ENCODE measurements around the gene IQSEC1.

The IQSEC1 gene

GRCh38 chr3:13073326-13074005 lies at the start of gene IQSEC1:
TSS of gene IQSEC1 (minus strand) at chr3:13073429. CDS start at chr3:13073014, 415 bp downstream.
- Histone ChIP-seq H3K4me3 (ENCODE audit: low read depth in 1 of 2, low read length in 2 of 2) (peak within 1 kb of the TSS in 1 of 2 donors; percentile 30), H3K27ac (ENCODE audit: low read length) (no peak within 1 kb of the TSS), H3K4me1 (ENCODE audit: control insufficient read depth in 1 of 2, insufficient read depth in 2 of 2, low read length in 2 of 2) (peaks cover 0 to 26% of the 10 kb centered on the region in 2 donors), H3K9me3 (ENCODE audit: control insufficient read depth in 1 of 2, low read length in 2 of 2) (no peaks in the 10 kb centered on the region), H3K36me3 (ENCODE audit: control insufficient read depth in 1 of 2, insufficient read depth in 2 of 2, low read length in 2 of 2) (no peaks in the 10 kb centered on the region), H3K27me3 (ENCODE audit: low read depth, low read length) (peaks cover 27% of the 10 kb centered on the region)

GRCh38 chr3:13122081-13123012 lies 49.1 kb upstream of the IQSEC1 start:
- H3K27me3 ChIP-seq (ENCODE audit: low read depth, low read length), result no peaks in the 10 kb centered on the region
- no peaks in the 10 kb centered on the region for H3K9me3 ChIP-seq (ENCODE audit: control insufficient read depth in 1 of 2, low read length in 2 of 2)
- no peak overlapping the region for H3K4me3 ChIP-seq (ENCODE audit: low read depth in 1 of 2, low read length in 2 of 2)
- no peaks in the 10 kb centered on the region for H3K36me3 ChIP-seq (ENCODE audit: control insufficient read depth in 1 of 2, insufficient read depth in 2 of 2, low read length in 2 of 2)
- no peaks in the 10 kb centered on the region for H3K4me1 ChIP-seq (ENCODE audit: control insufficient read depth in 1 of 2, insufficient read depth in 2 of 2, low read length in 2 of 2)
- H3K27ac ChIP-seq (ENCODE audit: low read length), result no peak overlapping the region

GRCh38 chr3:13121553-13122001 lies 48.3 kb upstream of the IQSEC1 start:
- Histone ChIP-seq H3K36me3 (ENCODE audit: control insufficient read depth in 1 of 2, insufficient read depth in 2 of 2, low read length in 2 of 2) (no peaks in the 10 kb centered on the region), H3K27ac (ENCODE audit: low read length) (no peak overlapping the region), H3K4me1 (ENCODE audit: control insufficient read depth in 1 of 2, insufficient read depth in 2 of 2, low read length in 2 of 2) (no peaks in the 10 kb centered on the region), H3K9me3 (ENCODE audit: control insufficient read depth in 1 of 2, low read length in 2 of 2) (no peaks in the 10 kb centered on the region), H3K4me3 (ENCODE audit: low read depth in 1 of 2, low read length in 2 of 2) (no peak overlapping the region), H3K27me3 (ENCODE audit: low read depth, low read length) (no peaks in the 10 kb centered on the region)

- Histone ChIP-seq H3K9me3 (ENCODE audit: control insufficient read depth in 1 of 2, low read length in 2 of 2) (no peaks in the 10 kb centered on the region), H3K36me3 (ENCODE audit: control insufficient read depth in 1 of 2, insufficient read depth in 2 of 2, low read length in 2 of 2) (no peaks in the 10 kb centered on the region), H3K4me3 (ENCODE audit: low read depth in 1 of 2, low read length in 2 of 2) (no peak overlapping the region), H3K27me3 (ENCODE audit: low read depth, low read length) (no peaks in the 10 kb centered on the region), H3K27ac (ENCODE audit: low read length) (no peak overlapping the region), H3K4me1 (ENCODE audit: control insufficient read depth in 1 of 2, insufficient read depth in 2 of 2, low read length in 2 of 2) (no peaks in the 10 kb centered on the region)
Measured at GRCh38 chr3:13120928-13121552, 47.8 kb upstream of the IQSEC1 start.

GRCh38 chr3:13120289-13120927 lies 47.2 kb upstream of the IQSEC1 start:
- no peaks in the 10 kb centered on the region for H3K4me1 ChIP-seq (ENCODE audit: control insufficient read depth in 1 of 2, insufficient read depth in 2 of 2, low read length in 2 of 2)
- no peaks in the 10 kb centered on the region for H3K9me3 ChIP-seq (ENCODE audit: control insufficient read depth in 1 of 2, low read length in 2 of 2)
- H3K36me3 ChIP-seq (ENCODE audit: control insufficient read depth in 1 of 2, insufficient read depth in 2 of 2, low read length in 2 of 2), result no peaks in the 10 kb centered on the region
- H3K4me3 ChIP-seq (ENCODE audit: low read depth in 1 of 2, low read length in 2 of 2), result no peak overlapping the region
- no peaks in the 10 kb centered on the region for H3K27me3 ChIP-seq (ENCODE audit: low read depth, low read length)
- H3K27ac ChIP-seq (ENCODE audit: low read length), result no peak overlapping the region

GRCh38 chr3:13119471-13120220 lies 46.4 kb upstream of the IQSEC1 start:
- Histone ChIP-seq H3K36me3 (ENCODE audit: control insufficient read depth in 1 of 2, insufficient read depth in 2 of 2, low read length in 2 of 2) (no peaks in the 10 kb centered on the region), H3K27me3 (ENCODE audit: low read depth, low read length) (no peaks in the 10 kb centered on the region), H3K4me1 (ENCODE audit: control insufficient read depth in 1 of 2, insufficient read depth in 2 of 2, low read length in 2 of 2) (no peaks in the 10 kb centered on the region), H3K9me3 (ENCODE audit: control insufficient read depth in 1 of 2, low read length in 2 of 2) (no peaks in the 10 kb centered on the region), H3K4me3 (ENCODE audit: low read depth in 1 of 2, low read length in 2 of 2) (no peak overlapping the region), H3K27ac (ENCODE audit: low read length) (no peak overlapping the region)

GRCh38 chr3:13116426-13116825 lies 43.2 kb upstream of the IQSEC1 start:
- Histone ChIP-seq H3K27me3 (ENCODE audit: low read depth, low read length) (no peaks in the 10 kb centered on the region), H3K27ac (ENCODE audit: low read length) (no peak overlapping the region), H3K36me3 (ENCODE audit: control insufficient read depth in 1 of 2, insufficient read depth in 2 of 2, low read length in 2 of 2) (no peaks in the 10 kb centered on the region), H3K4me3 (ENCODE audit: low read depth in 1 of 2, low read length in 2 of 2) (no peak overlapping the region), H3K9me3 (ENCODE audit: control insufficient read depth in 1 of 2, low read length in 2 of 2) (no peaks in the 10 kb centered on the region), H3K4me1 (ENCODE audit: control insufficient read depth in 1 of 2, insufficient read depth in 2 of 2, low read length in 2 of 2) (no peaks in the 10 kb centered on the region)

- Histone ChIP-seq H3K9me3 (ENCODE audit: control insufficient read depth in 1 of 2, low read length in 2 of 2) (no peaks in the 10 kb centered on the region), H3K4me1 (ENCODE audit: control insufficient read depth in 1 of 2, insufficient read depth in 2 of 2, low read length in 2 of 2) (no peaks in the 10 kb centered on the region), H3K36me3 (ENCODE audit: control insufficient read depth in 1 of 2, insufficient read depth in 2 of 2, low read length in 2 of 2) (no peaks in the 10 kb centered on the region), H3K27me3 (ENCODE audit: low read depth, low read length) (no peaks in the 10 kb centered on the region), H3K4me3 (ENCODE audit: low read depth in 1 of 2, low read length in 2 of 2) (no peak overlapping the region), H3K27ac (ENCODE audit: low read length) (no peak overlapping the region)
Measured at GRCh38 chr3:13115991-13116390, 42.8 kb upstream of the IQSEC1 start.

- H3K4me1 ChIP-seq (ENCODE audit: control insufficient read depth in 1 of 2, insufficient read depth in 2 of 2, low read length in 2 of 2), result no peaks in the 10 kb centered on the region
- no peak overlapping the region for H3K4me3 ChIP-seq (ENCODE audit: low read depth in 1 of 2, low read length in 2 of 2)
- H3K27ac ChIP-seq (ENCODE audit: low read length), result no peak overlapping the region
- H3K9me3 ChIP-seq (ENCODE audit: control insufficient read depth in 1 of 2, low read length in 2 of 2), result no peaks in the 10 kb centered on the region
- no peaks in the 10 kb centered on the region for H3K27me3 ChIP-seq (ENCODE audit: low read depth, low read length)
- H3K36me3 ChIP-seq (ENCODE audit: control insufficient read depth in 1 of 2, insufficient read depth in 2 of 2, low read length in 2 of 2), result no peaks in the 10 kb centered on the region
Measured at GRCh38 chr3:13115576-13115910, 42.3 kb upstream of the IQSEC1 start.

- no peaks in the 10 kb centered on the region for H3K4me1 ChIP-seq (ENCODE audit: control insufficient read depth in 1 of 2, insufficient read depth in 2 of 2, low read length in 2 of 2)
- no peaks in the 10 kb centered on the region for H3K9me3 ChIP-seq (ENCODE audit: control insufficient read depth in 1 of 2, low read length in 2 of 2)
- no peak overlapping the region for H3K4me3 ChIP-seq (ENCODE audit: low read depth in 1 of 2, low read length in 2 of 2)
- no peaks in the 10 kb centered on the region for H3K27me3 ChIP-seq (ENCODE audit: low read depth, low read length)
- no peak overlapping the region for H3K27ac ChIP-seq (ENCODE audit: low read length)
- no peaks in the 10 kb centered on the region for H3K36me3 ChIP-seq (ENCODE audit: control insufficient read depth in 1 of 2, insufficient read depth in 2 of 2, low read length in 2 of 2)
Measured at GRCh38 chr3:13114811-13115575, 41.8 kb upstream of the IQSEC1 start.
